Neural crest cell (in vitro differentiated cells): Measurements from ENCODE around the gene AHNAK2. TPM values are rescaled to one million over a fixed set of nuclear protein-coding genes. Genes with fewer than 3 reads are reported as not detected.

Source experiments
- DNase-seq: peaks from one replicate; pipeline ENCODE4 v3.0.0; 2021; ENCODE audit warnings: low read depth, mixed read lengths, low spot score
- H3K27ac Mint-ChIP-seq: one replicate; pipeline ENCODE4 v1.8.0; 2021; ENCODE audit warnings: mild to moderate bottlenecking, mixed read lengths; ENCODE audit not compliant: unreplicated experiment
- H3K27me3 Mint-ChIP-seq: 2 replicates; pipeline ENCODE4 v1.8.0; 2021; ENCODE audit warnings: low read depth, mild to moderate bottlenecking, mixed read lengths
- H3K36me3 Mint-ChIP-seq: 2 replicates; pipeline ENCODE4 v1.8.0; 2021; ENCODE audit warnings: low read depth, mild to moderate bottlenecking, mixed read lengths
- H3K4me1 Mint-ChIP-seq: 2 replicates; pipeline ENCODE4 v1.8.0; 2021; ENCODE audit warnings: mixed read lengths
- H3K4me3 Mint-ChIP-seq: one replicate; pipeline ENCODE4 v1.8.0; 2021; ENCODE audit warnings: mild to moderate bottlenecking, mixed read lengths
- H3K9me3 Mint-ChIP-seq: 2 replicates; pipeline ENCODE4 v1.8.0; 2021; ENCODE audit warnings: mixed read lengths
- total RNA-seq: library from RNA; stranded (reverse); gene quantifications from 2 replicates; pipeline ENCODE4 v1.2.1, GENCODE V29; 2021
- TF ChIP-seq, protein P1 (sequence below): fragments of 200-600 bp; sonication (generic); conservative IDR thresholded peaks from 2 replicates; pipeline ENCODE4 v1.5.0; 2021; ENCODE audit warnings: antibody characterized with exemption, mild to moderate bottlenecking

AHNAK2 gene
- total RNA-seq, 1 donor from 2014 or later: 1.4 TPM

GRCh38 chr14:104983231-104983721, 5.1 kb upstream of the AHNAK2 start:
- no peak for DNase-seq
- no peaks in the 10 kb centered on the region for H3K36me3 Mint-ChIP-seq
- peak overlapping the region; percentile 25 for H3K4me3 Mint-ChIP-seq
- H3K27me3 Mint-ChIP-seq: peaks cover 16% of the 10 kb centered on the region
- no peak overlapping the region for H3K27ac Mint-ChIP-seq
- H3K4me1 Mint-ChIP-seq: peaks cover 5% of the 10 kb centered on the region
- H3K9me3 Mint-ChIP-seq: no peaks in the 10 kb centered on the region
- TF ChIP-seq, protein P1, sequence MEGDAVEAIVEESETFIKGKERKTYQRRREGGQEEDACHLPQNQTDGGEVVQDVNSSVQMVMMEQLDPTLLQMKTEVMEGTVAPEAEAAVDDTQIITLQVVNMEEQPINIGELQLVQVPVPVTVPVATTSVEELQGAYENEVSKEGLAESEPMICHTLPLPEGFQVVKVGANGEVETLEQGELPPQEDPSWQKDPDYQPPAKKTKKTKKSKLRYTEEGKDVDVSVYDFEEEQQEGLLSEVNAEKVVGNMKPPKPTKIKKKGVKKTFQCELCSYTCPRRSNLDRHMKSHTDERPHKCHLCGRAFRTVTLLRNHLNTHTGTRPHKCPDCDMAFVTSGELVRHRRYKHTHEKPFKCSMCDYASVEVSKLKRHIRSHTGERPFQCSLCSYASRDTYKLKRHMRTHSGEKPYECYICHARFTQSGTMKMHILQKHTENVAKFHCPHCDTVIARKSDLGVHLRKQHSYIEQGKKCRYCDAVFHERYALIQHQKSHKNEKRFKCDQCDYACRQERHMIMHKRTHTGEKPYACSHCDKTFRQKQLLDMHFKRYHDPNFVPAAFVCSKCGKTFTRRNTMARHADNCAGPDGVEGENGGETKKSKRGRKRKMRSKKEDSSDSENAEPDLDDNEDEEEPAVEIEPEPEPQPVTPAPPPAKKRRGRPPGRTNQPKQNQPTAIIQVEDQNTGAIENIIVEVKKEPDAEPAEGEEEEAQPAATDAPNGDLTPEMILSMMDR: no peak

DNA sequence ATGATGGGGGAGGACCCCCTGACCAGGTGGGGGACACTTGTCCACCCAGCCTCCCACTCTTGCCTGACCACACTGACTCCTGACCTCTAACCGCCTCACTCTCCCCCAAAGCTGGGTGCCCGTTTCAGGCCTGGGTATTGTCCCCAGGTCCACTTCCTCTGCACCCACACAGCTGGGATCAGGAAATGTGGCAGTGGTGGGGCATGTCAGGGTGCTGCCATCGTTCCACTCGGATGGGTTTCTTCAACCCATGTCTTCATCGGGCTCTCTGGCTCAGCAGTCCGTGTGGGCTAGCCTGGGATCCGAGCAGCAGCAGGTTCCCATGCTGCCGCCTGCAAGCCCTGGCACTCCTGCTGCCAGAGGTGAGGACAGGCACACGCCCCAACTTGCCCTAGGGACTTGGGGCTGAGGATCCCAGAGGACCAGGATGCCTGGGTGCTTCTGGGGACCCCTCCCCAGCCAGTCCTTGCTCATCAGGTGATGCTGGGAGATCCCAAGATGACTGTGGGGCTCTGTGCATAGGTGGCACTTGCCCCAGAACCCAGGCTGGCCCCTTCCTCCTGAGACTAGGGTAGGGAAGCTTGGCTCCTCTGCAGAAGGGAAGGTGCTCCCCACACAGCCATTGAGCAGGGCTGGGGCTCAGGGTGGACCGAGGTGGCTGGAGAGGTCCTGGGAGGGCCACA, 4.5 kb upstream of the AHNAK2 start:
- Mint-ChIP-seq H3K27me3 (peaks cover 17% of the 10 kb centered on the region), H3K4me1 (peaks cover 7% of the 10 kb centered on the region), H3K27ac (no peak overlapping the region), H3K4me3 (no peak overlapping the region), H3K36me3 (no peaks in the 10 kb centered on the region), H3K9me3 (no peaks in the 10 kb centered on the region)
- TF ChIP-seq, protein P1: no peak
- DNase-seq: no peak

DNA sequence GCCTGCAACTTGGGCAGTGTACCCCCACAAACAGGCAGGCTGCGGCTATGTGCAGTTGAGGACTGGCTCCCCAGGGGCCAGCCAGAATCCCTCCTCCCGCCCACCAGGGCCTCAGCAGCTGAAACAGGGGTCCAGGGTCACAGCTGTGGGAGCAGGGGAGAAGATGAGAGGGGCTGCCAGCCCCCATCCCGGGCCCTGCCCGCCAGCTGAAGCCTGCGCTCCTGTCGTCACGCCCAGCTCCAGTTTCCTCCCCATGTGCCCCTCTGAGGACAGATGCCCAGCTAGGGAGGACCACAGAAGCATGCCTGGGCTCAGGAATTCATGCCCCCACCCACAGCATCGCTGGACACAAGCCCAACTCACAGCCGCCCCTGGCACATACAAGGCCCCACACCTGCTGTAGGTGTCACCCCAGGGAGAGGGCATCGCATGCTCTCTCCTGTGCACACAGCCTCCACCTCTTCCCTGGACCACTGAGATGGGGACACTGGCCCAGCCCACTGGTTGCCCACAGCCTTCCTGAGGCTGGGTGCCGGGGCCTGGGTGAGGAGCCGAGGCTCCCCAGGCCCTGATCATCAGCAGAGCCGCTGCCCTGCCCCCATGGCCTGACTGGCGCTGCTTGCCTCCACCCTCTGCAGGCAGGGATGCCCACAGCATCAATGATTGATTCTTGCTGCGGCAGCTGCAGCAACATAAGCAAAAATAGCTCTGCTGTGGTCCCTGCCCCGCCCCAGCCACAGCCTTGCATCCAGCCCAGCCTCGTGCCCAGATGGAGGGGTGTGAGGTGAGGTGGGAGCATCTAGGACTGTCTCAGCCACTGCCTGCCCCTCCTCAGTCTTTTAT, 3.7 kb upstream of the AHNAK2 start:
- Mint-ChIP-seq H3K4me1 (peaks cover 4% of the 10 kb centered on the region), H3K27me3 (peaks cover 23% of the 10 kb centered on the region), H3K36me3 (no peaks in the 10 kb centered on the region), H3K27ac (no peak overlapping the region), H3K9me3 (no peaks in the 10 kb centered on the region), H3K4me3 (no peak overlapping the region)
- DNase-seq: no peak
- TF ChIP-seq, protein P1: no peak

- TF ChIP-seq, protein P1: no peak
- peaks cover 32% of the 10 kb centered on the region for H3K27me3 Mint-ChIP-seq
- no peak for DNase-seq
- H3K36me3 Mint-ChIP-seq: no peaks in the 10 kb centered on the region
- no peak overlapping the region for H3K27ac Mint-ChIP-seq
- H3K9me3 Mint-ChIP-seq: no peaks in the 10 kb centered on the region
- no peak overlapping the region for H3K4me3 Mint-ChIP-seq
- peaks cover 11% of the 10 kb centered on the region for H3K4me1 Mint-ChIP-seq
These were observed 2.7 kb upstream of the AHNAK2 start for GRCh38 chr14:104980611-104981531.
